A204.1 (cell line): ENCODE results near the gene L1TD1.
"Not testable (repeated sequence)": the region's sequence is repeated elsewhere in the genome, so short reads cannot be mapped to it uniquely, and the experiment has no call there.

Source experiments
- FAIRE-seq: peaks from 2 replicates; lab custom pipeline; 2012; peaks lifted over from hg19 to GRCh38; lab: Jason Lieb, UNC

L1TD1 gene

DNA sequence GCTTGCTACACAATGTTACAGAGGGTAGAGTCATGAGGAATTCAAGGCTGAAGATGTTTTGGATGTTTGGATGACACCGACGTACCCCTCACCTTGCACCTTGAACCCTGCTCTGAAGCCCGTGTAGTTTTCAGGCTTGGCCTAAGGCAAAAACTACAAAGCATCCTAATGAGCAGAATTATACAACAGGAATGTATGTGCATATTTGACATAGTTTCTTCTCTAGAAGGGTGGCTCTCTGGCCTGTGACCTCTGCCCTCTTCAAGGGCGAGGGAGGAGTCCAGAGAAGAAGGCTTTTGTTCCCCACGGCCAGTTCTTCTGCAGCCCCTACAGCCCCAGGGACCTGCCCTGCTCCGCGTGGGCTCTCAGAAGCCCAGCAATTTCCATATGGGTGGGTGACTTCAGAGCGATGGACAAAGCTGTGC, 43.3 kb downstream of the L1TD1 start:
- no peak for FAIRE-seq

DNA sequence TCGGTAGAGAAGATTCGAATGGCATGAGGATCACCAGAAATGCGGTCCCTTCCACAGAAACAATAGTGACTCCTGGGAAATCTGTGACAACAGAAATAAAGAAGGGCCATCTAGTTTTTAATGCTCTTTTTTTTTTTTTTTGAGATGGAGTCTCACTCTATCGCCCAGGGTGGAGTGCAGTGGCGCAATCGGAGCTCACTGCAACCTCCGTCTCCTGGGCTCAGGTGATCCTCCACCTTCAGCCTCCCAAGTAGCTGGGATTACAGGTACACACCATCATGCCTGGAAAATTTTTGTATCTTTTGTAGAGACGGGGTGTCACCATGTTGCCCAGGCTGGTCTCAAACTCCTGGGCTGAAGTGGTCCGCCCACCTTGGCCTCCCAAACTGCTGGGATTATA, 43.9 kb downstream of the L1TD1 start:
- FAIRE-seq = no peak

DNA sequence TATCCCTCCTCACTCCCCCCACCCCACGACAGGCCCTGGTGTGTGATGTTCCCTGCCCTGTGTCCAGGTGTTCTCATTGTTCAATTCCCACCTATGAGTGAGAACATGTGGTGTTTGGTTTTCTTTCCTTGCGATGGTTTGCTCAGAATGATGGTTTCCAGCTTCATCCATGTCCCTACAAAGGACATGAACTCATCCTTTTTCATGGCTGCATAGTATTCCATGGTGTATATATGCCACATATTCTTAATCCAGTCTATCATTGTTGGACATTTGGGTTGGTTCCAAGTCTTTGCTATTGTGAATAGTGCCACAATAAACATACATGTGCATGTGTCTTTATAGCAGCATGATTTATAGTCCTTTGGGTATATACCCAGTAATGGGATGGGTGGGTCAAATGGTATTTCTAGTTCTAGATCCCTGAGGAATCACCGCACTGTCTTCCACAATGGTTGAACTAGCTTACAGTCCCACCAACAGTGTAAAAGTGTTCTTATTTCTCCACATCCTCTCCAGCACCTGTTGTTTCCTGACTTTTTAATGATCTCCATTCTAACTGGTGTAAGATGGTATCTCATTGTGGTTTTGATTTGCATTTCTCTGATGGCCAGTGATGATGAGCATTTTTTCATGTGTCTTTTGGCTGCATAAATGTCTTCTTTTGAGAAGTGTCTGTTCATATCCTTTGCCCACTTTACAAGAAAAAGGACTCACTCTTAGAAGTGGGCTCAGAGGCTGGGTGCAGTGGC, 45.2 kb downstream of the L1TD1 start:
- not testable (repeated sequence) for FAIRE-seq

DNA sequence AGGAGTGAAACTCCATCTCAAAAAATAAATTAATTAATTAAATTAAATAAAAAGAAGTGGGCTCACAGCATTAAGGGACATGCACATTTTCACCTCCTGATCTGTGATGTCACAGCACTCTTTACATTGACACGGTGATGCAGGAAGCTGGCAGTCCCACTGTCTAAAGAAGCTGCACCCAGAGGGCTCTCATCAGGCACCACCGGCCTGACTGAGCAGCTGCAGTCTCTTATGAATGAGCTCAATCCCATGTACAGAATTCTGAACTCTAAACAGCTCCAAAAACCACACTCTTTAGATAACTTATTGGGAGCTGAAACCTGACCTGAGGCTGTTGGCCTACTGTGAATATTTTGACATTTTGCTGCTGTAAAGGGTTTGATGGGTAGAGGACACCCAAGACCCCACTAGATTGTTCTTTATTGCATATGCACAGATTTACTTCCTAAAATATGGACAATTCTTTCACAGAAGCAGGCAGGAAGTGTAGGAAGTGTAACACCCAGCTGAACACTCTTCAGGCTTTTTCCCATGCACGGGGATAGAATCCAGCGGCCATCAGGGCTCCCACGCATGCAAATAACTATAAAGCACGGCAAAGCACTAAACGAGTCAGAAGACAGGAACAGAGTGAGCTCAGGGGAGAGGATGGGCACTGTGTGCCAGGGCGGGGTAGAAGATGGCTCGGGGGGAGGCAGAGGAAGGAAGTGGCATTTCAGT, 46.2 kb downstream of the L1TD1 start:
- no peak for FAIRE-seq

DNA sequence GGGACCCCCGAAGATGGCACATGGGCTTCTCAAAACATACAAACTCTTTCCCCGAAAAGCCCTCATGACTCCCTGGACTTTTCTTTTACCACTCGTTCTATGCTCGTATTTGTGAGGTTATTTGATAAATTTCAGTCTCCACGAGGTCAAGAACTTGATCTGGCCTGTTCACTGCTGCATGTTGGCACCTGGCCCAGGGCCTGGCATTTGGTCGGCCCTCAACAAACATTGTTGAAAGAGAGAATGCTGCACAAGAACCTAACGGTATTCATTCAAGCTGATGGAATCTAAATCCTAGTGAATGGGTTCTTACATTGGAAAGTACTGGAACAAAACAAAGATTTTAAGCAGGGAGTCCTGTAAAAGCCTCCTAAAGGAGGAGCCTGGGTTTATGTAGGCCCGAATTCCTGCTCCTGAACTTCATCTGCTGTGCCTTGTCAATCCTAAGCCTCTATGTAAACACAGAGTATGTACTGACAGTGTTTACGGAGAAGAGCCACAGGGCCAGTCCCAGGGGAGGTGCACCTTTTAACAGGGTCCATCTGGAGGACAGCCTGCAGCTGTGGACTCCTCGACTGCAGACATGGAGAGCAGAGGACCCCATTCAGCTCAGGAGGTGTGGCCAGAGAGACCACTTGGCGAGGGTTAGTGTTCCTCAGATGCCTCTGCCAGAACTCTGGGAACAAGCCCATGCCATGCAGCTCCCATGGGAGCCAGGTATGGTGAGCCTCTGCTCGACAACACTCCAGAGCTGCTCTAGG, 46.9 kb downstream of the L1TD1 start:
- FAIRE-seq = no peak

DNA sequence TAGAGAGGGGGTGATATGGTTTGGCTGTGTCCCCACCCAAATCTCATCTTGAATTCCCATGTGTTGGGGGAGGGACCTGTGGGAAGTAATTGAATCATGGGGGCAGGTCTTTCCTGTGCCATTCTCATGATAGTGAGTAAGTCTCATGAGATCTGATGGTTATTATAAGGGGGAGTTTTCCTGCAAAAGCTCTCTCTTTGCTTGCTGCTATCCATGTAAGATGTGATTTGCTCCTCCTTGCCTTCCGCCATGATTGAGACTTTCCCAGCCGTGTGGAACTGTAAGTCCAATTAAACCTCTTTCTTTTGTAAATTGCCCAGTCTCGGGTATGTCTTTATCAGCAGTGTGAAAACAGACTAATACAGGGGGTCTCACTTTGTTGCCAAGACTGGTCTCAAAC, 49.7 kb downstream of the L1TD1 start:
- not testable (repeated sequence) for FAIRE-seq

DNA sequence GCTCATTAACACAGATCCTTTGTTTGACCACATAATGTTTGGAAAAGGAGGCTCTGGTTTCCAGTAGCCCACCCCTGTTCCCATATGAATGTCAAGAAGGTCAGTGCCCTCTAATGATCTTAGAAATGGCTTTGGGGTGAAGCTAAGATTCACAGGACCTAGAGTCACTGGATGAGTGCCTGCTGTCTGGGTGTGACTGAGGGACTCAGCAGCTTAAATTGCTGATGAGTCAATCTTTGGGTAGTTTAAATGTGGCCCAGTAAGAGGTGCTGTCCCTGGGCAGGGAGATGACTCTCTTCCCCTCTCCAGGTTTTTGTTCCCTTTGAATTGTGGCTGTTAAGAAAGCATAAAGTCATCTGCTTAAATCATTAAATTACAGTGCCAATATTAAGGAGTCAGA, 50.6 kb downstream of the L1TD1 start:
- no peak for FAIRE-seq

DNA sequence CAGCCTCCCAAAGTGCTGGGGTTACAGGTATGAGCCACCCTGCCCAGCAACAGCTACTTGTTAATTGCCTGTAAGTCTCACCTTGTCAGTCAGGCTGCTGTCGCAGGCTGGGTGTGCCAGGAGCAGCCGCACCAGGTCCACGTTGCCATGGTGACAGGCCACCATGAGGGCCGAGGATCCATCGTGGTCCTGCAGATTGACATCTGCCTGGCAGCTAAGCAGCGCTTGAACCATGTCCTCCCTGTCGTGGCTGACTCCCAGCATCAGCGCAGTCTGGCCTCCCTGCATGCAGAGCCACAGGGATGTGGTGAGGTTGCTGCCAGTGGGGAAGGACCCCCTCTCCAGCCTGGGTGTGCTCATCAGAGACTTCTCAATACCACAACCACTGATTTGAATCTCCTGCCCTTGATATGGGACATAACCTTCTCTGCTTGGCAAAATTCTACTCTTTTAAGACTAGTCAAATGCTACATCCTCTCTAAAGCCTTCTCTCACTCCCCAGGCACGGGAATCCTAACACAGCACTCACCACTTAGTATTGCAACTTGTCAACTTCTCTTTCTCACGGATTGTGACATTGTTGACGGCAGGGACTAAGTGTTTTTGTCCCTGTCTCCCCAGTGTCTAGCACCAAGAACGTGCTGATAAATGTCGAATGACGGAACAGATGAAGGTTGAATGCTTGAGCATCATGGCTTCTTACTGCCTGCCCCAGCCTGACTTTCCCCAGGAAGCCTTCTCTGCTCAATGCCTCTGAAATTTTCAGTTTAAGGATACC, 52.9 kb downstream of the L1TD1 start:
- FAIRE-seq = no peak

DNA sequence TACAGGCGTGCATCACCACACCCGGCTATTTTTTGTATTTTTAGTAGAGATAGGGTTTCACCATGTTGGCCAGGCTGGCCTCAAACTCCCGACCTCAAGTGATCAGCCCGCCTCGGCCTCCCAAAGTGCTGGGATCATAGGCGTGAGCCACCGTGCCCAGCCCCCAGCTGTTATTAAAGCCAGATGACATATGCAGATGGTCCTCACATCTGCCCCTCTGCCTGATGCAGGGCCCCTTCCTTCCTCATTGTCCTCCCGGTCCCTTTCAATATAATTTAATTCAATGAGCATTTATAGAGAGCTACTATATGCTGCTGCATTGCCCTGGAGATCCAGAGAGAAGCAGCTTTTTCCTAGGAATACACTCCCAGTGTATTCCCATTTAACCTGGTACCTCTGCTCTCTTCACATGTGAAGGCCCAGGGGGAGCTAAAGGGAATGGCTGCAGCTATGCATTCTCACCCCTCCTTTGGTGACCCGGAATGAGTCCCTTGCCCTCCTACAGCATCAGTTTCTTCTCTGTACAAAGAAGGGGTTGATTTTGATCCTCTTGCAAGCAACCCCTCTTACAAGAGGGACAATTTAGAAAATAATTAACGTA, 55.6 kb downstream of the L1TD1 start:
- FAIRE-seq = no peak

DNA sequence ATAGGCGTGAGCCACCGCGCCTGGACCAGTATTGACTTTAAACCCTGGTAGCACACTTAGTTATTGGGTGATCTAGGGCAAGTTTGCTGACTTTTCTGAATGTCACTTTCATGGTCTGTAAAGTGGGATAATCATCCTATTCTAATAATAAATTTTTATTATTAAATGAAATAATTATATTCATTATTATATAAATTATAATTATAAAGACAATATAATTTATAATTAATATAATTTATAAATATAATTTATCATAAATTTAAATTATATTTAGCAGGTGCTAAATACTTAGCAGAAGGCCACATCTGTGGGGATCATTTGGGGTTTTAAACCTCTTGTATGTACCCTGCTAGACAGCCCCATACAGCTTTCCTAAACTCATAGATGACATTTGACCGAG, 64.9 kb downstream of the L1TD1 start:
- FAIRE-seq = no peak

DNA sequence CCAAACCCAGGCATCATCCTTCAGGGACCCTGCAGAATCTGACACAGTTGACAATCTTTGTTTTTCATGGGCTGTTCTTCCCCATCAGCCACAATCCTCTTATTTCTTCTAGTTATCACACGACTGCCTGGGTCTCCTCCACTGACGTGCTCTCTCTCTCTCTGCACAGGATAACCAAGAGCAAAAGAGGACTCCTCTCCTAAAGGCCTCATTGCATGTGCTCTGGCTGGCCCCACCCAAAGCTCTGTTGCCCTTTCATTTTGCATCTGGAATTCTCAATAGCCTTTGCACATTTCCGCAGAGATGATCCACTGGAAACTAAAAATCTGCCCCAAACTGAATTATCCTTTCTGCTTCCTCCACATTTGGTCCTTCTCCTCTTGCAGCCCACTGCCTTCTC, 66.0 kb downstream of the L1TD1 start:
- FAIRE-seq = no peak
